Measurements from ENCODE around the gene ARR3.

DNA sequence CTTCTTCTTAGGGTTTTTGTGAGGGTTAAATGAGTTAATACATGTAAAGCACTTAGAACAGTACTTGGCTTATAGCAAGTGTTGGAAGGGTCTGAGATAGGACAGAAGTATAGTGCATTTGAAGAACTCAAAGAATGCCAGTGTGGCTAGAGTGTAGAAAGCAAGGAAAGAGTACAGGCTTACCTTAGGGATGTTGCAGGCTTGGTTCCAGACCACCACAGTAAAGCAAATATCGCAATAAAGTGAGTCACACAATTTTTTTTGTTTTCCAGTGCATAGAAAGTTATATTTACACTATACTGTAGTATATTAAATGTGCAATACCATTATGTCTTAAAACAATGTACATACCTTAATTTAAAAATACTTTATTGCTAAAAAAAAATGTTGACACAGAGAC, 63.0 kb downstream of the ARR3 start:
- TF ChIP-seq, protein P1, sequence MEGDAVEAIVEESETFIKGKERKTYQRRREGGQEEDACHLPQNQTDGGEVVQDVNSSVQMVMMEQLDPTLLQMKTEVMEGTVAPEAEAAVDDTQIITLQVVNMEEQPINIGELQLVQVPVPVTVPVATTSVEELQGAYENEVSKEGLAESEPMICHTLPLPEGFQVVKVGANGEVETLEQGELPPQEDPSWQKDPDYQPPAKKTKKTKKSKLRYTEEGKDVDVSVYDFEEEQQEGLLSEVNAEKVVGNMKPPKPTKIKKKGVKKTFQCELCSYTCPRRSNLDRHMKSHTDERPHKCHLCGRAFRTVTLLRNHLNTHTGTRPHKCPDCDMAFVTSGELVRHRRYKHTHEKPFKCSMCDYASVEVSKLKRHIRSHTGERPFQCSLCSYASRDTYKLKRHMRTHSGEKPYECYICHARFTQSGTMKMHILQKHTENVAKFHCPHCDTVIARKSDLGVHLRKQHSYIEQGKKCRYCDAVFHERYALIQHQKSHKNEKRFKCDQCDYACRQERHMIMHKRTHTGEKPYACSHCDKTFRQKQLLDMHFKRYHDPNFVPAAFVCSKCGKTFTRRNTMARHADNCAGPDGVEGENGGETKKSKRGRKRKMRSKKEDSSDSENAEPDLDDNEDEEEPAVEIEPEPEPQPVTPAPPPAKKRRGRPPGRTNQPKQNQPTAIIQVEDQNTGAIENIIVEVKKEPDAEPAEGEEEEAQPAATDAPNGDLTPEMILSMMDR (IDR thresholded peaks at IDR 0.05) = no peak
- TF ChIP-seq POLR2A (IDR thresholded peaks at IDR 0.05) = no peak
